GM19455 (cell line): Measurements from ENCODE around the gene SULT1A2.
"Not testable (repeated sequence)": the region's sequence is repeated elsewhere in the genome, so short reads cannot be mapped to it uniquely, and the experiment has no call there.

Experiments
- ATAC-seq: cut with Tn5 transposase; IDR thresholded peaks from one replicate; pipeline ENCODE4 v1.9.1; 2021; ENCODE audit not compliant: unreplicated experiment

The SULT1A2 gene

GRCh38 chr16:28609631-28610594, 13.1 kb upstream of the SULT1A2 start, which contains the start of gene SULT1A1:
TSS of gene SULT1A1 (minus strand) at chr16:28610044. CDS start at chr16:28608855, 1,189 bp downstream.
- ATAC-seq = no peak

DNA sequence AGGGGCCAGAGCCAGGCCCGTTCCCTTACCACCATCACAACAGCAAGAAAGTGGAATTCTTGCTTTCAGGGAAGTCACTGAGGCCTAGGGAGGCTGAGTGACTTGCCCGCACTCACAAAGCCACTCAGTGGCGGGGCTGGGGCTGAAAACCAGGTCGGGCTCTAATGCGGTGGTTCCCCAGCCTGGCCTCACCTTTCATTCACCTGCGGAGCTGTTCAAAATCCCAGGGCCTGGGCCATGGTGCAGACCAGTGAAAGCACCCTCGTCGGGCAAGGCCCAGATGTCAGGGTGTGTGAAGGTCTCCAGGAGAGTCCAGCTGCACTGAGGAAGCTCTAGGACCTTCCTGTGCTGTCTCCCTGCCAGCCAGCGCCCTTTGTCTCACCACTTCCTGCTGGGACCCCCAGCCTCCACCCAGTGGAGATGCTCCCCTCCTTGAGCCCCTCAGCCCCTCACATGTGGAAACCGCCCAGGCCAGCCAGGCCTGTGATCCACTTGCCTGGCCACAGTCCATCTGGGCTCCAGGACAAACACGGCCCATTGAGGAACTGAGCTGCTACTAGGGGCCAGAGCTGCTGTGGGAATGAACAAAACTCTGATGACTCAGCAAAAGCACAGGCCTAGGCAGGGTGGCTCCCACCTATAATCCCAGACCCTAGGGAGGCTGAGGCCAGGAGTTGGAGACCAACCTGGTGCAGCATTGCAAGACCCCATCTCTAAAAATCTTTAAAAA, 12.2 kb upstream of the SULT1A2 start:
- ATAC-seq = not testable (repeated sequence)

DNA sequence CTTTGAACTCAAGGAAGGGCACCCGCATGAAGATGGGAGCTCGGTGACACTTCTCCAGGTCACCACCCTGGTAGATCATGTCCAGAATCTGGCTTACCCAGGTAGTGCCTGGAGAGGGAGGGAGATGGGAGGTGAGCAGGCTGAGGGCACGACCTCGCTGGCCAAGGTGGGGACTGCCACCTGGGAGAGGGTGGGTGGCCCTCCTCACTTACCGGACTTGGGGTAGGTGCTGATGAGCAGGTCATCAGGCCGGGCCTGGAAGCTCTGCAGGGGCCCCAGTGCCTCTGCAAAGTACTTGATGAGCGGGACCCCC, 11.6 kb upstream of the SULT1A2 start:
- ATAC-seq = not testable (repeated sequence)

DNA sequence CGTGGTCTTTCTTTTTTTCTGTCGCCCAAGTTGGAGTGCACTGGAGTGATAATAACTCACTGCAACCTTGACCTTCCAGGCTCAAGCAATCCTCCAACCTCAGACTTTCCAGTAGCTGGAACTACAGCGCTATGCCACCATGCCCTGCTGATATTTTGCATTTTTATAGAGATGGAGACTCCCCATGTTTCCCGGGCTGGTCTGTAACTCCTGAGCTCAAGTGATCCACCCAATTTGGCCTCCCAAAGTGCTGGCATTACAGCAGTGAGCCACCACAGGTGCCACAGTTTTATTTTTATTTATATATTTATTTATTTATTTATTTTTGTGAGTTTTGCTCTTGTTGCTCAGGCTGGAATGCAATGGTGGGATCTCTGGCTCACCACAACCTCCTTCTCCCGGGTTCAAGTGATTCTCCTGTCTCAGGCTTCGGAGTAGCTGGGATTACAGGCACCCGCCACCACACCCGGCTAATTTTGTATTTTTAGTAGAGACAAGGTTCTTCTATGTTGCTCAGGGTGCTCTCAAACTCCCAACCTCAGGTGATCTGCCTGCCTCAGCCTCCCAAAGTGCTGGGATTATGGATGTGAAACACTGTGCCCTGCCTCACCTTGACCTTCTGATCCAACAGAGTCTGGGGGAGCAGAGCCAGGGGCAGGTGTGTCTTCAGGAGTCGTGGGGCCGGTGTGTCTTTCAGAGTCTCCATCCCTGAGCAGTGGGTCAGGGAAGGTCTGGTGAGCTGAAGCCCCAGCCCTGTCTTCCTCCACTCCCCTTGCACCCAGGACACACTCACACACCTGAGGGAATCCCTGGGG, 11.0 kb upstream of the SULT1A2 start:
- ATAC-seq = not testable (repeated sequence)

- no peak for ATAC-seq
These were observed 10.3 kb upstream of the SULT1A2 start for GRCh38 chr16:28607116-28607623.

- ATAC-seq = no peak
These were observed 9.7 kb upstream of the SULT1A2 start for GRCh38 chr16:28606291-28607115.

- no peak for ATAC-seq
These were observed 7.3 kb upstream of the SULT1A2 start for GRCh38 chr16:28604186-28604565.

DNA sequence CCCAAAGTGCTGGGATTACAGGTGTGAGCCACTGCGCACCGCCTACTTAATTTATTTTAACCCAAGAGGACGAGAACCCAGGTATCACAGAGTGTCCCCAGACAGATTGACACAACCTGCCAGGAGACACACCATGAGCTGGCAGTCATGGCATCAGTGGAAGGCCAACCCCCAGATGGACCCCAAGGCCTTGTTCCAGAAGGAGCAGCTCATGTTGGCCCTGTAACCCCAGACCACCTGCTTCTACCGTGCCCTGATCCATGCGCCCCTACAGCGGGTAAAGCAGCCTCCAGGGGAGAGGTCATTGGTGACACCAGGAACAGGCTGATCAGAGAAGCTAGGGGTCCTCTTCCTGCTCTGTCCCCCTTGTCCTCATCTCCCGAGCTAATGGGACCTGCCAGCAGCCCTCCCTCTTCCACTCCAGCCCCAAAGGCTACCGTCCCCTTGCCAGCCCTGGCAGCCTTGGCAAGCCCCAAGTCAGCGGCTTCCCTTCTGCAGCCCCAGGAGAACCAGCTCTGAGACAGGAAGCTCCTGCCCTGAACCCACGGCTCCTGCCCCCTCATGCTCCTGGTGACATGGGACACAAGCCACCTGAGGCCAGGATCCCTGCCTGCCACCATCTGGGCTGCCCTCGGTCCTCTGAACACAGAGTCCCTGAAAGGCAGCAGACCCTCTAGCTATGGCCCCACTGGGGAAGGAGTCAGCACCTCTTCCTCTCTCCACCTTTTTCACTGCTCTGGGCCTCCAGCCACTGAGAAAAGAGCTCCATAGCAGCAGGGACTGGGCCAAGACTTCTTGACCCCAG, 6.7 kb upstream of the SULT1A2 start:
- ATAC-seq = no peak

DNA sequence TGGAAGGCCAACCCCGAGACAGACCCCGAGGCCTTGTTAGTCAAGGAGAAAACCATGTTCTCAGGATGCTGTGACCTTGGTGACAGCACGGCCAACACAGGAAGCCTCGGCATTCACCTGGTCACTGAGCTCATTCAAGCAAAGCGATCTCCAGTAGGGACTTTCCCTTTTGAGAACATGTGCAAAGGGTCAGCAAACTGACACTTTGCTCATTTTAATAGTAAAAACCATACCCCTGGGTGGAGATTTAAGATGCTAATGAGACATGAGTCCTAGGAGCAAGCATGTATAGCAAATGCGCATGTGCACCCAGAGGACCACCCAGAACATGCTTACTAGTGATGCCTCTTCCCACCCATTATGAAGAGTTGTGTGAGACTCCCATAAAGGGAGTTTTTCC, 5.7 kb upstream of the SULT1A2 start:
- no peak for ATAC-seq

DNA sequence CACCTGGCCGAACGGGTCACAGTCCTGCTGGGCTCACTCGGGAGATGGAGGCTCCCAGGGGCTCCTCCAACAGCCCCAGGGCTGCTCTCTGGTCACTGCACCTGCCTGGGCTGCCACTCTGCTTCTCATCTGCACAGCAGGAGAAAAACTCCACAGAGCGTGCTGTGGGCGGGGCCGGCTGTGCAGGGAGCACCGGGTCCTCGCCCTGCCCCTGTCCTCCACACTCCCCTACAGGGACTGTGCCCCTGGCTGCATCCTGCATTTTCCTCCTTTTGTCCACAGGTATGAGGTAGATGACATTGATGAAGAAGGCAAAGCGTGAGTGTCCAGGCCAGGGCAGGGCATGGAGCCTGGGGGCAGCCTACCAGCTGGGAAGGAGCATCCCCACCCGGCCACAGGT, 5.2 kb upstream of the SULT1A2 start:
- not testable (repeated sequence) for ATAC-seq

DNA sequence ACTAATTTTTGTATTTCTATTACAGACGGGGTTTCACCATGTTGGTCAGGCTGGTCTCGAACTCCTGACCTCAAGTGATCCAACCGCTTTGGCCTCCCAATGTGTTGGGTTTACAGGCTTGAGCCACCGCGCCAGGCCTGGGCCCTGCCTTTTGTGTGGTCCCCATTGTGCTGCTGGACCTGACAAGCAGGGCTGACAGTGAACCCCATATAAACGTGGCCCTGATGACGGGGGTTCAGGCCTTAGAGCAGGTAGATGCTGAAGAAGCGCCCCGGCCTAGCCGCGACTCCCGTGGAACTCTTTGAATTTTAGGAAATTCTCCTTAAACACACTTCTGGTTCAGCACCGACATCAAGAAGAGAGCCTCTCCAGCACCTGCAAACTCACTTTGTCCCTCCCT, 4.7 kb upstream of the SULT1A2 start:
- not testable (repeated sequence) for ATAC-seq

GRCh38 chr16:28600965-28601364, 4.1 kb upstream of the SULT1A2 start:
- ATAC-seq = not testable (repeated sequence)

- ATAC-seq = not testable (repeated sequence)
These were observed 2.8 kb upstream of the SULT1A2 start for GRCh38 chr16:28599377-28600285.

DNA sequence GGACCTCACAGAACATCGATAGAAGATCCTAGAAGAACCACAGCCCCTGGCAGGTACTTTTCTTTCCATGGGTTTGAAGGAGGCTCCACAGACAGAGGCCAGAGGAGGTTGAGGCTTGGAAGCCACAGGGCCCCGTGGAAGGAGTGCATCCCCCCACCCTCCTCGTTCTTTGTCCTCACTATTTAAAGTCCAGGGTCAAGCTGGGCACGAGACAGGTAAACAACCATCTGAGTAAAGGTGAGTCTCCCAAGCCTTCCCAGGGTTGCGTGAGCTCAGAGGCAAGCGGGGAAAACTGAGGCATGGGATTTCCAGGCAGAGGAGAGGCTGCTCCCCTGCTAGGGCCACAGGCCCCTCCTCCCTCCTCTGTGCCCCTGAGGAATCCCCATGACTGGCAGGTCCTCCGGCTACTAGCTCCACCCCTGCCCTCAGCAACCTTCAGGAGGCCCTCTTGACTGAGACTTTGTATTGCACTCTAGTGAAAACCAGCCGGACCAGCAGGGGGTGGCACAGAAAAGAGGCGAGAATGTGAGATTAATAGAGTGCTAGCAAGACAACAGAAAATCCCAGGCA, 927 bp upstream of the SULT1A2 start:
- ATAC-seq = no peak

GRCh38 chr16:28596115-28596630, 677 bp downstream of the SULT1A2 start:
- no peak for ATAC-seq

GRCh38 chr16:28595451-28595850, 1.4 kb downstream of the SULT1A2 start:
- not testable (repeated sequence) for ATAC-seq

DNA sequence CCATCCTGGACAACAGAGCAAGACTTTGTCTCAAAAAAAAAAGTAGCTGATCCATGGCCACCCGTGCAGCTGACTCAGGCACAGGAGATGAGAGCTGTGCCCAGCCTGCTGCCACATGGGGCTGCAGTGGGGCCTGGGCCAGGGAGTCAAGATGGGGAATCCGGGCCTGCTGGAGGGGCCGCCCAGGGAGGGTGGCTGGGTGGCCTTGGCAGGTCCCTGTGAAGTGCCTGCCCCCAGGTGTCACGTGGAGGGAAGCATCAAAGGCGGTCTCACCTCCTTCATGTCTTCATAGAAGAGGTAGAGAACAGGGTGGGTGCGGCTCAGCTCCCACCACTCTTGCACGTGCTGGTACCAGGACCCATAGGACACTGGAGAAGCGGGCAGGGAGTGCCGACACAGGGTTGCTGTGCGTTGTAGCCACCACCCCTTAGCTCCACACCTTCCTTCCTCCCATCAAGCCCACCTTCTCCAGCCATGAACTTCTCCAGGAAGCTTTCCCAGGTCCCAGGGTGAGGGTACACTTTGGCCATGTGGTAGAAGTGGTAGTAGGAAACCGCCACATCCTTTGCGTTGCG, 3.8 kb downstream of the SULT1A2 start:
- ATAC-seq = no peak
